ENCODE results near the gene DDX10.
"Not testable (repeated sequence)": the region's sequence is repeated elsewhere in the genome, so short reads cannot be mapped to it uniquely, and the experiment has no call there.

DDX10 gene

GRCh38 chr11:108734956-108735559, 70.2 kb downstream of the DDX10 start:
- no peaks in the 10 kb centered on the region; the same call in 1 of the 2 replicates for H3K36me3 ChIP-seq (replicated peaks)
- peaks cover 4% of the 10 kb centered on the region for H3K4me1 ChIP-seq
- H3K27me3 ChIP-seq (ENCODE audit: low read depth) = no peaks in the 10 kb centered on the region
- H3K9me3 ChIP-seq = no peaks in the 10 kb centered on the region
- in situ Hi-C loops (cut with MboI; ENCODE audit: low sequenced_read_pairs) = no loop called here
- H3K4me3 ChIP-seq = no peak overlapping the region
- DNase-seq (ENCODE audit: low spot score in 2 of 2) = peak; percentile 14 to 30

GRCh38 chr11:108740132-108740531, 75.3 kb downstream of the DDX10 start:
- in situ Hi-C loops (cut with MboI; ENCODE audit: low sequenced_read_pairs); H3K4me3 ChIP-seq; DNase-seq (ENCODE audit: low spot score in 2 of 2); H3K36me3 ChIP-seq (replicated peaks); H3K27me3 ChIP-seq (ENCODE audit: low read depth); H3K4me1 ChIP-seq; H3K9me3 ChIP-seq: not testable (repeated sequence)

GRCh38 chr11:108743851-108744250, 79.0 kb downstream of the DDX10 start:
- Histone ChIP-seq H3K4me3 (no peak overlapping the region), H3K9me3 (no peaks in the 10 kb centered on the region), H3K27me3 (ENCODE audit: low read depth) (no peaks in the 10 kb centered on the region), H3K4me1 (no peaks in the 10 kb centered on the region), H3K36me3 (replicated peaks) (no peaks in the 10 kb centered on the region; the same call in 1 of the 2 replicates)
- in situ Hi-C loops (cut with MboI; ENCODE audit: low sequenced_read_pairs) = no loop called here
- no peak for DNase-seq (ENCODE audit: low spot score in 2 of 2)

- Histone ChIP-seq H3K4me1 (no peaks in the 10 kb centered on the region), H3K9me3 (no peaks in the 10 kb centered on the region), H3K27me3 (ENCODE audit: low read depth) (no peaks in the 10 kb centered on the region), H3K36me3 (replicated peaks) (no peaks in the 10 kb centered on the region), H3K4me3 (no peak overlapping the region)
- in situ Hi-C loops (cut with MboI; ENCODE audit: low sequenced_read_pairs) = no loop called here
- DNase-seq (ENCODE audit: low spot score in 2 of 2) = no peak
These were observed 84.1 kb downstream of the DDX10 start for GRCh38 chr11:108748968-108749367.

GRCh38 chr11:108751444-108751843, 86.6 kb downstream of the DDX10 start:
- in situ Hi-C loops (cut with MboI; ENCODE audit: low sequenced_read_pairs) = no loop called here
- H3K36me3 ChIP-seq (replicated peaks) = no peaks in the 10 kb centered on the region
- no peak overlapping the region for H3K4me3 ChIP-seq
- no peak for DNase-seq (ENCODE audit: low spot score in 2 of 2)
- H3K27me3 ChIP-seq (ENCODE audit: low read depth) = no peaks in the 10 kb centered on the region
- H3K9me3 ChIP-seq = no peaks in the 10 kb centered on the region
- peaks cover 6% of the 10 kb centered on the region for H3K4me1 ChIP-seq

GRCh38 chr11:108752297-108752751, 87.5 kb downstream of the DDX10 start:
- in situ Hi-C loops (cut with MboI; ENCODE audit: low sequenced_read_pairs) = no loop called here
- no peaks in the 10 kb centered on the region for H3K9me3 ChIP-seq
- H3K27me3 ChIP-seq (ENCODE audit: low read depth) = no peaks in the 10 kb centered on the region
- no peak for DNase-seq (ENCODE audit: low spot score in 2 of 2)
- peaks cover 13% of the 10 kb centered on the region for H3K4me1 ChIP-seq
- no peak overlapping the region for H3K4me3 ChIP-seq
- no peaks in the 10 kb centered on the region for H3K36me3 ChIP-seq (replicated peaks)

GRCh38 chr11:108754901-108755625, 90.2 kb downstream of the DDX10 start:
- Histone ChIP-seq H3K9me3 (no peaks in the 10 kb centered on the region), H3K27me3 (ENCODE audit: low read depth) (no peaks in the 10 kb centered on the region), H3K4me1 (peaks cover 22% of the 10 kb centered on the region), H3K36me3 (replicated peaks) (no peaks in the 10 kb centered on the region), H3K4me3 (no peak overlapping the region)
- DNase-seq (ENCODE audit: low spot score in 2 of 2) = no peak
- in situ Hi-C loops (cut with MboI; ENCODE audit: low sequenced_read_pairs) = no loop called here

- in situ Hi-C loops (cut with MboI; ENCODE audit: low sequenced_read_pairs) = no loop called here
- no peak overlapping the region for H3K4me3 ChIP-seq
- no peaks in the 10 kb centered on the region for H3K27me3 ChIP-seq (ENCODE audit: low read depth)
- peaks cover 22% of the 10 kb centered on the region for H3K4me1 ChIP-seq
- no peak for DNase-seq (ENCODE audit: low spot score in 2 of 2)
- no peaks in the 10 kb centered on the region for H3K36me3 ChIP-seq (replicated peaks)
- H3K9me3 ChIP-seq = no peaks in the 10 kb centered on the region
These were observed 92.8 kb downstream of the DDX10 start for GRCh38 chr11:108757630-108758029.

- Histone ChIP-seq H3K4me1 (peaks cover 22% of the 10 kb centered on the region), H3K4me3 (no peak overlapping the region), H3K27me3 (ENCODE audit: low read depth) (no peaks in the 10 kb centered on the region), H3K9me3 (no peaks in the 10 kb centered on the region), H3K36me3 (replicated peaks) (no peaks in the 10 kb centered on the region)
- DNase-seq (ENCODE audit: low spot score in 2 of 2) = no peak
- in situ Hi-C loops (cut with MboI; ENCODE audit: low sequenced_read_pairs) = no loop called here
These were observed 93.6 kb downstream of the DDX10 start for GRCh38 chr11:108758458-108758857.

GRCh38 chr11:108766596-108767173, 101.8 kb downstream of the DDX10 start:
- no peak for DNase-seq (ENCODE audit: low spot score in 2 of 2)
- no peaks in the 10 kb centered on the region for H3K4me1 ChIP-seq
- H3K27me3 ChIP-seq (ENCODE audit: low read depth) = no peaks in the 10 kb centered on the region
- no peaks in the 10 kb centered on the region for H3K36me3 ChIP-seq (replicated peaks)
- no peak overlapping the region for H3K4me3 ChIP-seq
- in situ Hi-C loops (cut with MboI; ENCODE audit: low sequenced_read_pairs) = no loop called here
- no peaks in the 10 kb centered on the region for H3K9me3 ChIP-seq

- Histone ChIP-seq H3K9me3 (no peaks in the 10 kb centered on the region), H3K36me3 (replicated peaks) (no peaks in the 10 kb centered on the region), H3K4me3 (no peak overlapping the region), H3K4me1 (no peaks in the 10 kb centered on the region), H3K27me3 (ENCODE audit: low read depth) (no peaks in the 10 kb centered on the region)
- in situ Hi-C loops (cut with MboI; ENCODE audit: low sequenced_read_pairs) = no loop called here
- no peak for DNase-seq (ENCODE audit: low spot score in 2 of 2)
These were observed 103.5 kb downstream of the DDX10 start for GRCh38 chr11:108768370-108768769.

- H3K27me3 ChIP-seq (ENCODE audit: low read depth) = no peaks in the 10 kb centered on the region
- H3K9me3 ChIP-seq = no peaks in the 10 kb centered on the region
- no peak overlapping the region for H3K4me3 ChIP-seq
- no peak for DNase-seq (ENCODE audit: low spot score in 2 of 2)
- no peaks in the 10 kb centered on the region for H3K36me3 ChIP-seq (replicated peaks)
- in situ Hi-C loops (cut with MboI; ENCODE audit: low sequenced_read_pairs) = no loop called here
- no peaks in the 10 kb centered on the region for H3K4me1 ChIP-seq
These were observed 104.1 kb downstream of the DDX10 start for GRCh38 chr11:108768964-108769363.

- no peaks in the 10 kb centered on the region for H3K27me3 ChIP-seq (ENCODE audit: low read depth)
- H3K4me1 ChIP-seq = no peaks in the 10 kb centered on the region
- H3K9me3 ChIP-seq = 0 out of 2 replicates have a peak, but pooled peaks cover 3% of the 10 kb centered on the region
- in situ Hi-C loops (cut with MboI; ENCODE audit: low sequenced_read_pairs) = no loop called here
- no peaks in the 10 kb centered on the region for H3K36me3 ChIP-seq (replicated peaks)
- H3K4me3 ChIP-seq = no peak overlapping the region
- DNase-seq (ENCODE audit: low spot score in 2 of 2) = no peak
These were observed 109.3 kb downstream of the DDX10 start for GRCh38 chr11:108774037-108774730.

- Histone ChIP-seq H3K4me1 (peaks cover 10% of the 10 kb centered on the region), H3K36me3 (replicated peaks) (no peaks in the 10 kb centered on the region), H3K9me3 (0 out of 2 replicates have a peak, but pooled peaks cover 3% of the 10 kb centered on the region), H3K4me3 (no peak overlapping the region), H3K27me3 (ENCODE audit: low read depth) (no peaks in the 10 kb centered on the region)
- no peak for DNase-seq (ENCODE audit: low spot score in 2 of 2)
- in situ Hi-C loops (cut with MboI; ENCODE audit: low sequenced_read_pairs) = no loop called here
These were observed 110.5 kb downstream of the DDX10 start for GRCh38 chr11:108775324-108775723.
